ENCODE data around the gene RBBP5.

Gene RBBP5

GRCh38 chr1:205144046-205144720, 22.4 kb upstream of the RBBP5 start:
- H3K4me3 ChIP-seq (ENCODE audit: low read length) = no peak overlapping the region
- no peak for DNase-seq (ENCODE audit: low read depth)
- no peak for TF ChIP-seq CTCF (conservative IDR thresholded peaks at IDR 0.05; ENCODE audit: low read length)

GRCh38 chr1:205142102-205142469, 20.3 kb upstream of the RBBP5 start:
- TF ChIP-seq CTCF (conservative IDR thresholded peaks at IDR 0.05; ENCODE audit: low read length) = no peak
- no peak overlapping the region for H3K4me3 ChIP-seq (ENCODE audit: low read length)
- DNase-seq (ENCODE audit: low read depth) = no peak

GRCh38 chr1:205141236-205142101, 19.7 kb upstream of the RBBP5 start:
- no peak overlapping the region for H3K4me3 ChIP-seq (ENCODE audit: low read length)
- peak; percentile 83 for TF ChIP-seq CTCF (conservative IDR thresholded peaks at IDR 0.05; ENCODE audit: low read length)
- DNase-seq (ENCODE audit: low read depth) = peak; percentile 84

GRCh38 chr1:205140113-205140512, 18.3 kb upstream of the RBBP5 start:
- no peak overlapping the region for H3K4me3 ChIP-seq (ENCODE audit: low read length)
- TF ChIP-seq CTCF (conservative IDR thresholded peaks at IDR 0.05; ENCODE audit: low read length) = no peak
- DNase-seq (ENCODE audit: low read depth) = no peak

GRCh38 chr1:205137901-205138300, 16.1 kb upstream of the RBBP5 start:
- H3K4me3 ChIP-seq (ENCODE audit: low read length) = no peak overlapping the region
- no peak for TF ChIP-seq CTCF (conservative IDR thresholded peaks at IDR 0.05; ENCODE audit: low read length)
- no peak for DNase-seq (ENCODE audit: low read depth)

- DNase-seq (ENCODE audit: low read depth) = no peak
- no peak overlapping the region for H3K4me3 ChIP-seq (ENCODE audit: low read length)
- no peak for TF ChIP-seq CTCF (conservative IDR thresholded peaks at IDR 0.05; ENCODE audit: low read length)
Measured at GRCh38 chr1:205133287-205133686, 11.5 kb upstream of the RBBP5 start.
